CD4-positive, alpha-beta T cell treated with Interleukin-2 at 100 ng/mL for 4 hours (primary cell): Measurements from ENCODE around the gene MEIS1.

Source experiments
- DNase-seq: peaks from one replicate; pipeline ENCODE4 v3.0.0-alpha.2; 2020; ENCODE audit warnings: low spot score

MEIS1 gene

GRCh38 chr2:66443979-66444861 is 9.3 kb downstream of the MEIS1 start:
- DNase-seq, result no peak

GRCh38 chr2:66445076-66445924 is 10.4 kb downstream of the MEIS1 start:
- no peak for DNase-seq

GRCh38 chr2:66445925-66446871 is 11.3 kb downstream of the MEIS1 start:
- no peak for DNase-seq

GRCh38 chr2:66446941-66447340 is 12.0 kb downstream of the MEIS1 start:
- DNase-seq, result no peak

GRCh38 chr2:66447677-66448076 is 12.8 kb downstream of the MEIS1 start:
- DNase-seq, result no peak

- no peak for DNase-seq
Observed at GRCh38 chr2:66448136-66448991, 13.4 kb downstream of the MEIS1 start.

- DNase-seq, result no peak
Observed at GRCh38 chr2:66452214-66452613, 17.3 kb downstream of the MEIS1 start.

GRCh38 chr2:66452917-66453316 is 18.0 kb downstream of the MEIS1 start:
- DNase-seq, result no peak

GRCh38 chr2:66455490-66455889 is 20.6 kb downstream of the MEIS1 start:
- no peak for DNase-seq

GRCh38 chr2:66456183-66457041 is 21.5 kb downstream of the MEIS1 start:
- DNase-seq, result no peak

- no peak for DNase-seq
Observed at GRCh38 chr2:66457545-66457944, 22.6 kb downstream of the MEIS1 start.

- no peak for DNase-seq
Observed at GRCh38 chr2:66460031-66460430, 25.1 kb downstream of the MEIS1 start.

GRCh38 chr2:66461001-66461663 is 26.2 kb downstream of the MEIS1 start:
- DNase-seq, result no peak

- DNase-seq, result no peak
Observed at GRCh38 chr2:66461664-66462500, 27.0 kb downstream of the MEIS1 start.

- DNase-seq, result no peak
Observed at GRCh38 chr2:66462501-66462825, 27.5 kb downstream of the MEIS1 start.

GRCh38 chr2:66463206-66463755 is 28.4 kb downstream of the MEIS1 start:
- DNase-seq, result no peak

- DNase-seq, result no peak
Observed at GRCh38 chr2:66464930-66465637, 30.2 kb downstream of the MEIS1 start.

GRCh38 chr2:66466433-66466832 is 31.5 kb downstream of the MEIS1 start:
- no peak for DNase-seq
